SK-N-MC (cell line): Measurements from ENCODE around the gene SFR1.

ENCODE experiments used
- EZH2 ChIP-seq: fragments of 200-600 bp; sonication (generic); IDR thresholded peaks from one replicate; pipeline ENCODE4 v1.6.1; 2017; ENCODE audit warnings: antibody characterized with exemption
- POLR2AphosphoS5 ChIP-seq: IDR thresholded peaks from 2 replicates; pipeline ENCODE4 v1.6.1; 2012; ENCODE audit warnings: mild to moderate bottlenecking, low read depth, low read length, borderline replicate concordance

DNA sequence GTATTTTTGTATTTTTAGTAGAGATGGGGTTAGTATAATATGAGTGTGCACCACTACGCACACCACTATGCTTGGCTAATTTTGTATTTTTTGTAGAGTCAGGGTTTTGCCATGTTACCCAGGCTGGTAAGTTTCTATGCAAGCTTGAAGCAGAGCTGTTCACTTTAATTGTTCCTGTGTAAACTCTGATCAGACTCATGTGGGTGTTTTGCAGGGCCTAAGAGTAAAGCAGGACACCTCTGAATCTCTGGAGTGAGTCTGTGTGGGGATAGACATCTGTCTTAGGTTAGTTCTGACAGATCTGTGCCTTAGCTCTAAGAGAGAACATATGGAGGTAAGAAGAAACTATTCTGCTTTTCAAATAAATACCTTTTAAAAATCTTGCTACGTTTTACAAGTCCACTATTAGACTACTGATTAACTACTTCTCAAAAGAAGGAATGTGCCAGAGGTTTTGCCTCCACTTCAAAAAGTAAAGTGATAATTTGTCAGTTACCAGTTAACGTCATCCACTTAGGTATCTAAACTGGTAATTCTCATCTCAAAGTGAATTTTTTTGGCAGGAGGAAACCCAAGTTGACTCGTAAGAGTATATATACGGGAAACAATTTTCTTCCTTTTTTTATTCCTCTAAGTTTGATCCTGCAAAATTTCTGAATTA, 37.4 kb upstream of the SFR1 start:
- TF ChIP-seq EZH2 (no peak), POLR2AphosphoS5 (no peak)
